Right lobe of liver (tissue), 4 donors: ENCODE data around the gene AARS2.

Source experiments
- CTCF ChIP-seq, 4 donors: fragments of 200-600 bp in 3 of 4; fragments of 450-650 bp in 1 of 4; IDR thresholded peaks; one replicate each; pipeline versions ENCODE4 v1.5.1 to v1.8.0; 2016 to 2022; ENCODE audit warnings: antibody characterized with exemption in 4 of 4, mild to moderate bottlenecking in 2 of 4
- POLR2A ChIP-seq: fragments of 450-650 bp; IDR thresholded peaks from one replicate; pipeline ENCODE4 v1.6.1; 2017; ENCODE audit warnings: antibody characterized with exemption, mild to moderate bottlenecking
- donor health status: DM: no; HTN: no; CAD: no.
- donor health status: DM: no; HTN: no; CAD: no.
- donor health status: DM: no; HTN: yes; CAD: no.

GRCh38 chr6:44276667-44277640 is 36.2 kb downstream of the AARS2 start:
- TF ChIP-seq CTCF (IDR thresholded peaks at IDR 0.05) (no peak), POLR2A (no peak)
